Transverse colon (tissue), 4 donors: ENCODE data around the gene MYOM1. TPM values are rescaled to one million over a fixed set of nuclear protein-coding genes. Genes with fewer than 3 reads are reported as not detected.

ENCODE experiments used
- DNase-seq: peaks from one replicate; pipeline ENCODE4 v3.0.0-alpha.2; 2019
- H3K27ac ChIP-seq, 4 donors: fragments of 200-600 bp; sonication (generic); 2 replicates each; pipeline ENCODE4 v1.5.1; 2016 to 2018; ENCODE audit warnings: inconsistent platforms in 4 of 4
- H3K27me3 ChIP-seq: fragments of 200-600 bp; sonication (generic); 2 replicates; pipeline ENCODE4 v1.5.1; 2017; ENCODE audit warnings: inconsistent platforms
- H3K36me3 ChIP-seq, 4 donors: fragments of 200-600 bp; sonication (generic); 2 replicates each; pipeline ENCODE4 v1.5.1; 2017 to 2019; ENCODE audit warnings: inconsistent platforms in 4 of 4
- H3K4me1 ChIP-seq, 4 donors: fragments of 200-600 bp; sonication (generic); 2 replicates each; pipeline ENCODE4 v1.5.1; 2017 to 2020; ENCODE audit warnings: inconsistent platforms in 4 of 4
- H3K4me3 ChIP-seq, 4 donors: fragments of 200-600 bp; sonication (generic); 1 replicate in 1 of 4; 2 replicates in 3 of 4; pipeline versions ENCODE4 v1.5.1 to v1.6.1; 2017 to 2019; ENCODE audit warnings: inconsistent platforms in 4 of 4
- H3K9me3 ChIP-seq, 2 donors: fragments of 200-600 bp; sonication (generic); 2 replicates each; pipeline ENCODE4 v1.5.1; 2017 to 2019; ENCODE audit warnings: inconsistent platforms in 2 of 2
- EP300 ChIP-seq: sonication (generic); formaldehyde crosslinking; IDR thresholded peaks from one replicate; pipeline ENCODE4 v1.6.1; 2017; ENCODE audit warnings: antibody characterized with exemption, low read depth
- POLR2A ChIP-seq: fragments of 450-650 bp; IDR thresholded peaks from one replicate; pipeline ENCODE4 v1.6.1; 2016; ENCODE audit warnings: antibody characterized with exemption, mild to moderate bottlenecking, moderate library complexity
- POLR2AphosphoS5 ChIP-seq, 3 donors: sonication (generic); formaldehyde crosslinking; IDR thresholded peaks; one replicate each; pipeline ENCODE4 v1.6.1; 2016; ENCODE audit warnings: antibody characterized with exemption in 3 of 3
- WGBS, 2 donors: methylation state at CpG; one replicate each; pipeline ENCODE4 v1.1.5; 2018; ENCODE audit warnings: low coverage in 1 of 2; 5-methylcytosine and 5-hydroxymethylcytosine counted together
- in situ Hi-C, 4 donors: fragments of 200-750 bp; cut with MboI; loops; one replicate each; pipeline versions ENCODE4 v1.15.0 to v1.15.1; 2017; ENCODE audit warnings: low sequenced_read_pairs in 3 of 4, low pct_ligation_motif_present in 1 of 4, low pct_unique_long_range_greater_than_20kb in 1 of 4
- intact Hi-C: fragments of 100-400 bp; cut with DNase I; formaldehyde crosslinking; loops from one replicate; pipeline ENCODE4 v1.15.1; 2023; ENCODE audit warnings: low total_unique reads
- total RNA-seq, 4 donors: library from RNA; depleted of rRNA; stranded (reverse); fragments of >200 nt; gene quantifications; one replicate each; pipeline ENCODE4 v1.1.0, GENCODE V29; 2016
- TF ChIP-seq, protein P1 (sequence below), 5 experiments: fragments of 200-600 bp in 3 of 5; fragments of 450-650 bp in 2 of 5; sonication (generic) in 3 of 5; IDR thresholded peaks; 1 replicate in 2 of 5; 2 replicates in 3 of 5; pipeline ENCODE4 v1.5.1; 2016 to 2017; ENCODE audit warnings: antibody characterized with exemption in 5 of 5, inconsistent platforms in 3 of 5, mild to moderate bottlenecking in 2 of 5, moderate library complexity in 1 of 5

Gene MYOM1
- total RNA-seq, 4 donors from 2014 or later, result 6.0 to 30.4 (median 7.7) TPM

DNA sequence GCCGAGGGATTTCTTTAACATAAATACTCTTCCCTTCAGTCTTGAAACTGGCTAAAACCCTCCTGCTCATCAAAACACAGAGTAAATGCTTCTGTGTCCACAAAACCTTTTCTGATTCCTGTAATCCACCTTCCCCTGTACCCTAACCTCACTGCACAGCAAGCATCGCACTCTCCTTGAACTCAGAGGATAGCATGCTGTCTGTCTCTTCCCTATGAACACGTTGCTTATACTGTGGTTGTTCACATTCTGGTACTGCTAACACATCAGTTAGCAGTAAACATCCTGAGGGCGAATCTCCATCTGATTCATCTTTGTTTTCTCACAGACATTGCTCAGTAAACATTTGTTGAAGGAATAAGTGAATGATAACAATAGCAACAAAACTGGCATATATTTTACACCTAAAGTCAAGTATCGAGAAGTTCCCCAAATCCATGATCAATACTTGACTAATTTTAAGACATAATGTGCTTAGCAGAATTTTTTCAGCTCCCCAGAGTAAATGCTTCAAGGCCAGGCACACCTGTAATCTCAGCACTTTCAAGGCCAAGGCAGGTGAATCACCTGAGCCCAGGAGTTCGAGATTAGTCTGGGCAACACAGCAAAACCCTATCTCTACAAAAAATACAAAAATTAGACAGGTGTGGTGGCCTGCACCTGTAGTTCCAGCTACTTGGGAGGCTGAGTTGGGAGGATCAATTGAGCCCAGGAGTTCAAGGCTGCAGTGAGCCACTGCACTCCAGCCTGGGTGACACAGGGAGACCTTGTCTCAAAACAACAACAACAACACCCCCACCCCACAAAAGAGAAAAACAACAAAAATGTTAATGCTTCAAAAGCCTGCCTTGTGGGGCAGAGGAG is 161.2 kb downstream of the MYOM1 start:
- H3K27ac ChIP-seq, result peak overlapping the region; percentile 41 to 71 (median 54)
- TF ChIP-seq EP300 (no peak), POLR2AphosphoS5 (IDR thresholded peaks at IDR 0.05) (no peak), POLR2A (no peak)
- TF ChIP-seq, protein P1, sequence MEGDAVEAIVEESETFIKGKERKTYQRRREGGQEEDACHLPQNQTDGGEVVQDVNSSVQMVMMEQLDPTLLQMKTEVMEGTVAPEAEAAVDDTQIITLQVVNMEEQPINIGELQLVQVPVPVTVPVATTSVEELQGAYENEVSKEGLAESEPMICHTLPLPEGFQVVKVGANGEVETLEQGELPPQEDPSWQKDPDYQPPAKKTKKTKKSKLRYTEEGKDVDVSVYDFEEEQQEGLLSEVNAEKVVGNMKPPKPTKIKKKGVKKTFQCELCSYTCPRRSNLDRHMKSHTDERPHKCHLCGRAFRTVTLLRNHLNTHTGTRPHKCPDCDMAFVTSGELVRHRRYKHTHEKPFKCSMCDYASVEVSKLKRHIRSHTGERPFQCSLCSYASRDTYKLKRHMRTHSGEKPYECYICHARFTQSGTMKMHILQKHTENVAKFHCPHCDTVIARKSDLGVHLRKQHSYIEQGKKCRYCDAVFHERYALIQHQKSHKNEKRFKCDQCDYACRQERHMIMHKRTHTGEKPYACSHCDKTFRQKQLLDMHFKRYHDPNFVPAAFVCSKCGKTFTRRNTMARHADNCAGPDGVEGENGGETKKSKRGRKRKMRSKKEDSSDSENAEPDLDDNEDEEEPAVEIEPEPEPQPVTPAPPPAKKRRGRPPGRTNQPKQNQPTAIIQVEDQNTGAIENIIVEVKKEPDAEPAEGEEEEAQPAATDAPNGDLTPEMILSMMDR (IDR thresholded peaks at IDR 0.05), result no peak
- peaks cover 0 to 25% (median 6%) of the 10 kb centered on the region in 4 donors for H3K4me1 ChIP-seq
- no peaks in the 10 kb centered on the region for H3K27me3 ChIP-seq
- H3K36me3 ChIP-seq, result no peaks in the 10 kb centered on the region
- no peak for DNase-seq
- in situ Hi-C loops, result loop anchor here in 2 of 4 donors (25.0 kb wide), 1 partner anchor 121 kb away; no protein-coding TSS in a partner anchor
- H3K4me3 ChIP-seq, result no peak overlapping the region
- WGBS, 2 donors, result 63 to 73% methylated on average over 5 to 6 of the region's 6 CpGs
- no peaks in the 10 kb centered on the region for H3K9me3 ChIP-seq
- intact Hi-C loops, result no loop called here

DNA sequence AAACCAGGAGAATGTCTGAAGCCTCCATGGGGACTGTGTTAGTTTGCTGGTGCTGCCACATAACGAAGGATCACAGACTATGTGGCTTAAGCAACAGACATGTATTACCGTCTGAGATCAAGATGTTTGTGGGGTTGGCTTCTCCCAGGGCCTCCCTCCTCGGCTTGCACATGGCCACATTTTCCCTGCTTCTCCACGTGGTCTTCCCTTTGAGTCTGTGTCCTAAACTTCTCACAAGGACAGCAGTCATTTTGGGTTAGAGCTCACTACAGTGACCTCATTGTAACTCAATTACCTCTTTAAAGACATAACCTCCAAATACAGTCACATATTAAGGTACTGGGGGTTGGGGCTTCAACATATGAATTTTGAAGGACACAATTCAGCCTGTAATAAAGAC is 162.2 kb downstream of the MYOM1 start:
- peak overlapping the region in 2 of 4 donors; percentile 24 to 45 for H3K27ac ChIP-seq
- TF ChIP-seq, protein P1 (IDR thresholded peaks at IDR 0.05), result no peak
- no peak for TF ChIP-seq EP300
- TF ChIP-seq POLR2A, result no peak
- TF ChIP-seq POLR2AphosphoS5 (IDR thresholded peaks at IDR 0.05), result no peak
- in situ Hi-C loops, result loop anchor here in 2 of 4 donors (25.0 kb wide), 1 partner anchor 120 kb away; no protein-coding TSS in a partner anchor

DNA sequence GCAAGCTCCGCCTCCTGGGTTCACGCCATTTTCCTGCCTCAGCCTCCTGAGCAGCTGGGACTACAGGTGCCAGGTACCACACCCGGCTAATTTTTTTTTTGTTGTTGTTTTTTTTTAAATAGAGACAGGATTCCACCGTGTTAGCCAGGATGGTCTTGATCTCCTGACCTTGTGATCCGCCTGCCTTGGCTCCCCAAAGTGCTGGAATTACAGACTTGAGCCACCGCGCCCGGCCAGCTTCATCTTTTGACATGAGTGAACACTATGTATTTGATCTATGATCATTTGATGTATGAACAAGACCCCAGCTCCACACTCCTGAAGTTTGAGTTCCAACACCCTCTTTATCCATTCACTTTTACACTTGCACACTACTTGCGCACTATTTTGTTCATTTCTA is 163.5 kb downstream of the MYOM1 start:
- no peak for DNase-seq
- TF ChIP-seq POLR2AphosphoS5 (IDR thresholded peaks at IDR 0.05), result no peak
- TF ChIP-seq, protein P1 (IDR thresholded peaks at IDR 0.05), result no peak
- Histone ChIP-seq H3K36me3 (no peaks in the 10 kb centered on the region), H3K27me3 (no peaks in the 10 kb centered on the region), H3K27ac (no peak overlapping the region), H3K4me3 (no peak overlapping the region), H3K9me3 (no peaks in the 10 kb centered on the region), H3K4me1 (peaks cover 0 to 26% (median 14%) of the 10 kb centered on the region in 4 donors)
- intact Hi-C loops, result no loop called here
- in situ Hi-C loops, result loop anchor here in 2 of 4 donors (25.0 kb wide), 1 partner anchor 119 kb away; no protein-coding TSS in a partner anchor
- WGBS, 2 donors, result 61 to 70% methylated on average over 9 of the region's 9 CpGs

More for the DNA sequence above, 162.2 kb downstream of the MYOM1 start:
- Histone ChIP-seq H3K4me1 (peaks cover 0 to 22% (median 8%) of the 10 kb centered on the region in 4 donors), H3K4me3 (no peak overlapping the region), H3K27me3 (no peaks in the 10 kb centered on the region), H3K9me3 (no peaks in the 10 kb centered on the region), H3K36me3 (no peaks in the 10 kb centered on the region)
- WGBS, 2 donors, result 82 to 83% methylated on average over 1 to 4 of the region's 4 CpGs
- DNase-seq, result no peak
- intact Hi-C loops, result no loop called here

DNA sequence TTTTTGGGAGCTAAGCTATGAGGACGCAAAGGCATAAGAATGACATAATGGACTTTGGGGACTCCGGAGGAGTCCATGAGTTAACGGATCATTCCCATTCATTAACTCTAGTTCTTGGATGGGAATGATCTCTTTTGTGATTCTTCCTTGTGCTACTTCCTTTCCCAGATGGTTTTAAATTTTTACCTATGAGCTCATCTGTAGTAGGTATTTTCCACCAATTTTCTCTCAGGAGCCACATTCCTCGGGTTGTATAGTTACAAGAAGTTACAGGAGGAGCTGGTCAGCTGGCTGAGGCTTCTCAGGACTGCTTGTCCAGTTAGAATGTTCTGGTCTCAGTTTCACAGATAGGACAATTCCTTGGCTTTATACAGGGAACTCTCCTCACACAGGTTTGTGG is 164.0 kb downstream of the MYOM1 start:
- intact Hi-C loops, result no loop called here
- DNase-seq, result no peak
- Histone ChIP-seq H3K4me1 (peaks cover 0 to 31% (median 16%) of the 10 kb centered on the region in 4 donors), H3K27ac (no peak overlapping the region), H3K36me3 (no peaks in the 10 kb centered on the region), H3K4me3 (no peak overlapping the region), H3K9me3 (no peaks in the 10 kb centered on the region), H3K27me3 (no peaks in the 10 kb centered on the region)
- 69 to 76% methylated on average over 4 of the region's 4 CpGs for WGBS, 2 donors
- TF ChIP-seq, protein P1 (IDR thresholded peaks at IDR 0.05), result no peak
- TF ChIP-seq EP300 (no peak), POLR2AphosphoS5 (IDR thresholded peaks at IDR 0.05) (no peak), POLR2A (no peak)
- in situ Hi-C loops, result loop anchor here in 2 of 4 donors (25.0 kb wide), 1 partner anchor 119 kb away; no protein-coding TSS in a partner anchor
